IMR-90 (cell line): Measurements from ENCODE around the gene PDE4A. TPM values are rescaled to one million over a fixed set of nuclear protein-coding genes. Genes with fewer than 3 reads are reported as not detected.

Experiments used
- ATAC-seq: fragments of 200-7000 bp; cut with Tn5 transposase; 2 replicates; pipeline ENCODE4 v1.9.1; 2020; ENCODE audit warnings: low read depth, mild to moderate bottlenecking, moderate library complexity
- BruUV-seq: library from RNA; stranded (reverse); fragments of 400-500 nt; replicated peaks from 2 replicates; lab custom pipeline; 2021; lab: Mats Ljungman, UMichigan
- CTCF ChIA-PET: fragments of 300-600 bp; formaldehyde crosslinking; extraction: SDS; loops from one replicate; lab custom pipeline; 2021; ENCODE audit warnings: antibody characterized with exemption; lab: Yijun Ruan, JAX
- POLR2A ChIA-PET: fragments of 300-600 bp; sonication (Branson Sonifier 250); formaldehyde crosslinking; loops from one replicate; lab custom pipeline; 2022; ENCODE audit warnings: antibody characterized with exemption; ENCODE audit not compliant: unreplicated experiment; lab: Charles Lee
- DNase-seq: peaks from one replicate; pipeline ENCODE4 v3.0.0; 2013
- H2AFZ ChIP-seq: replicated peaks from 2 replicates; pipeline ENCODE3; 2013; ENCODE audit warnings: low read length, mild to moderate bottlenecking; ENCODE audit not compliant: poor library complexity
- H2AK5ac ChIP-seq: 2 replicates; pipeline ENCODE4 v1.6.1; 2013; ENCODE audit warnings: low read depth, low read length, inconsistent platforms
- H2AK9ac ChIP-seq: replicated peaks from 2 replicates; pipeline ENCODE3; 2013; ENCODE audit warnings: mild to moderate bottlenecking, low read depth, low read length, moderate library complexity; ENCODE audit not compliant: poor library complexity
- H2BK120ac ChIP-seq: 2 replicates; pipeline ENCODE4 v1.6.1; 2013; ENCODE audit warnings: low read depth, low read length, inconsistent platforms
- H2BK15ac ChIP-seq: 3 replicates; pipeline ENCODE4 v1.6.1; 2013; ENCODE audit warnings: low read depth, low read length, inconsistent platforms
- H2BK20ac ChIP-seq: 2 replicates; pipeline ENCODE4 v1.6.1; 2013; ENCODE audit warnings: low read depth, mild to moderate bottlenecking, inconsistent platforms, low read length, moderate library complexity
- H2BK5ac ChIP-seq: 2 replicates; pipeline ENCODE4 v1.6.1; 2013; ENCODE audit warnings: mild to moderate bottlenecking, low read depth, low read length, inconsistent platforms; ENCODE audit not compliant: poor library complexity, severe bottlenecking
- H3K14ac ChIP-seq: replicated peaks from 2 replicates; pipeline ENCODE4 v1.6.1; 2013; ENCODE audit warnings: low read depth, low read length, inconsistent platforms
- H3K18ac ChIP-seq: 2 replicates; pipeline ENCODE4 v1.6.1; 2013; ENCODE audit warnings: low read depth, low read length, control low read depth
- H3K23ac ChIP-seq: 2 replicates; pipeline ENCODE4 v1.6.1; 2013; ENCODE audit warnings: low read depth, low read length, inconsistent platforms
- H3K27ac ChIP-seq: 2 replicates; pipeline ENCODE4 v1.5.1; 2013; ENCODE audit warnings: mild to moderate bottlenecking, control low read depth, low read length; ENCODE audit not compliant: insufficient read depth
- H3K27me3 ChIP-seq: 2 replicates; pipeline ENCODE4 v1.6.1; 2013; ENCODE audit warnings: low read length; ENCODE audit not compliant: control insufficient read depth, insufficient read depth
- H3K36me3 ChIP-seq: 2 replicates; pipeline ENCODE4 v1.6.1; 2013; ENCODE audit warnings: low read length, mixed read lengths; ENCODE audit not compliant: control insufficient read depth, insufficient read depth
- H3K4ac ChIP-seq: 2 replicates; pipeline ENCODE4 v1.6.1; 2013; ENCODE audit warnings: low read depth, low read length, inconsistent platforms
- H3K4me1 ChIP-seq: 2 replicates; pipeline ENCODE4 v1.6.1; 2013; ENCODE audit warnings: low read length, mixed read lengths; ENCODE audit not compliant: control insufficient read depth, insufficient read depth
- H3K4me2 ChIP-seq: 2 replicates; pipeline ENCODE4 v1.6.1; 2013; ENCODE audit warnings: low read depth, mild to moderate bottlenecking, control low read depth, low read length, moderate library complexity
- H3K4me3 ChIP-seq: 2 replicates; pipeline ENCODE4 v1.5.1; 2013; ENCODE audit warnings: low read depth, mild to moderate bottlenecking, control low read depth, low read length, moderate library complexity; ENCODE audit not compliant: insufficient read depth
- H3K56ac ChIP-seq: 2 replicates; pipeline ENCODE4 v1.6.1; 2013; ENCODE audit warnings: low read length, inconsistent platforms; ENCODE audit not compliant: insufficient read depth; ENCODE audit errors: extremely low read depth
- H3K79me1 ChIP-seq, 2 experiments: 2 replicates each; pipeline ENCODE4 v1.6.1; 2013; ENCODE audit warnings: low read length in 2 of 2, inconsistent platforms in 1 of 2, low read depth in 1 of 2
- H3K9ac ChIP-seq: 2 replicates; pipeline ENCODE4 v1.6.1; 2013; ENCODE audit warnings: low read depth, low read length, control low read depth
- H3K9me1 ChIP-seq: 2 replicates; pipeline ENCODE4 v1.6.1; 2013; ENCODE audit warnings: low read length, inconsistent platforms; ENCODE audit not compliant: insufficient read depth
- H3K9me3 ChIP-seq: 2 replicates; pipeline ENCODE4 v1.6.1; 2013; ENCODE audit warnings: low read length; ENCODE audit not compliant: control insufficient read depth, insufficient read depth
- H4K20me1 ChIP-seq: 2 replicates; pipeline ENCODE4 v1.6.1; 2013; ENCODE audit warnings: low read length, inconsistent platforms; ENCODE audit not compliant: insufficient read depth
- H4K5ac ChIP-seq: 2 replicates; pipeline ENCODE4 v1.6.1; 2013; ENCODE audit warnings: mild to moderate bottlenecking, low read depth, low read length, control low read depth
- H4K8ac ChIP-seq, 2 experiments: 2 replicates each; pipeline ENCODE4 v1.6.1; 2013; ENCODE audit warnings: low read depth in 2 of 2, low read length in 2 of 2, control low read depth in 1 of 2, inconsistent platforms in 1 of 2
- H4K91ac ChIP-seq: 2 replicates; pipeline ENCODE4 v1.6.1; 2013; ENCODE audit warnings: low read depth, low read length, inconsistent platforms; ENCODE audit not compliant: insufficient read depth
- BHLHE40 ChIP-seq: fragments of 150-350 bp; IDR thresholded peaks from 2 replicates; pipeline ENCODE4 v1.6.1; 2016; ENCODE audit warnings: mild to moderate bottlenecking, low read depth, low read length
- CEBPB ChIP-seq: IDR thresholded peaks from 2 replicates; pipeline ENCODE4 v1.6.1; 2012; ENCODE audit warnings: low read depth, low read length, improper control_type of control experiment
- CHD1 ChIP-seq: IDR thresholded peaks from 2 replicates; pipeline ENCODE4 v1.6.1; 2012; ENCODE audit warnings: low read depth, low read length, improper control_type of control experiment
- FOS ChIP-seq: fragments of 150-350 bp; IDR thresholded peaks from 2 replicates; pipeline ENCODE4 v1.6.1; 2016; ENCODE audit warnings: low read depth, low read length
- MAZ ChIP-seq: IDR thresholded peaks from 2 replicates; pipeline ENCODE4 v1.6.1; 2012; ENCODE audit warnings: low read depth, mild to moderate bottlenecking, low read length, improper control_type of control experiment, moderate library complexity, borderline replicate concordance
- MXI1 ChIP-seq: IDR thresholded peaks from 2 replicates; pipeline ENCODE4 v1.6.1; 2012; ENCODE audit warnings: low read depth, mild to moderate bottlenecking, low read length, moderate library complexity, borderline replicate concordance
- POLR2A ChIP-seq: IDR thresholded peaks from 2 replicates; pipeline ENCODE4 v1.6.1; 2012; ENCODE audit warnings: mild to moderate bottlenecking, low read depth, low read length
- RAD21 ChIP-seq: IDR thresholded peaks from 2 replicates; pipeline ENCODE4 v1.6.1; 2012; ENCODE audit warnings: low read length, improper control_type of control experiment
- RCOR1 ChIP-seq: IDR thresholded peaks from 2 replicates; pipeline ENCODE4 v1.6.1; 2012; ENCODE audit warnings: mild to moderate bottlenecking, low read length, improper control_type of control experiment; ENCODE audit not compliant: insufficient replicate concordance
- RFX5 ChIP-seq: IDR thresholded peaks from 2 replicates; pipeline ENCODE4 v1.8.0; 2012; ENCODE audit warnings: low read depth, mild to moderate bottlenecking, low read length, moderate library complexity
- WGBS, 2 experiments: methylation state at CpG; one replicate each; pipeline versions ENCODE4 v1.1.5 to v1.1.7; 2013; ENCODE audit warnings: missing lambda C conversion rate in 2 of 2; ENCODE audit not compliant: insufficient read length in 1 of 2; ENCODE audit errors: extremely low coverage in 2 of 2; 5-methylcytosine and 5-hydroxymethylcytosine counted together
- dilution Hi-C: fragments of 300-500 bp; cut with HindIII; formaldehyde crosslinking; loops from one replicate; pipeline ENCODE4 v1.14.3; 2018; ENCODE audit warnings: low sequenced_read_pairs; ENCODE audit not compliant: unreplicated experiment
- in situ Hi-C: fragments of 300-500 bp; cut with MboI; formaldehyde crosslinking; loops from 3 replicates; pipeline ENCODE4 v1.14.3; 2019; ENCODE audit warnings: low sequenced_read_pairs, inconsistent platforms, mixed read lengths
- intact Hi-C: fragments of 100-400 bp; cut with micrococcal nuclease; formaldehyde crosslinking; loops from 2 replicates; pipeline ENCODE4 v1.10.0; 2022
- polyA plus RNA-seq, 3 experiments: library from polyadenylated mRNA; depleted of rRNA; stranded (reverse); fragments of >200 nt; gene quantifications; 2 replicates each; pipeline ENCODE4 v1.2.3, GENCODE V29; 2012; ENCODE audit warnings: low replicate concordance in 1 of 3
- total RNA-seq: library from RNA; depleted of rRNA; stranded (reverse); fragments of >200 nt; gene quantifications from 2 replicates; pipeline ENCODE4 v1.2.3, GENCODE V29; 2012
- TF ChIP-seq, protein P1 (sequence below): fragments of 150-350 bp; IDR thresholded peaks from 2 replicates; pipeline ENCODE4 v1.6.1; 2016; ENCODE audit warnings: low read depth, mild to moderate bottlenecking, low read length, moderate library complexity, borderline replicate concordance
- TF ChIP-seq, protein P2 (sequence below): fragments of 150-350 bp; IDR thresholded peaks from 2 replicates; pipeline ENCODE4 v1.6.1; 2017; ENCODE audit warnings: mild to moderate bottlenecking, antibody characterized with exemption, low read length, low read depth
- TF ChIP-seq, protein P3 (sequence below): conservative IDR thresholded peaks from 2 replicates; pipeline ENCODE4 v1.5.1; 2012; ENCODE audit warnings: mild to moderate bottlenecking, low read depth, low read length, improper control_type of control experiment

The PDE4A gene
- total and polyA plus RNA-seq, 2 of the 4 experiments (the other 2 are of a cell fraction): 1.8 to 7.0 TPM

DNA sequence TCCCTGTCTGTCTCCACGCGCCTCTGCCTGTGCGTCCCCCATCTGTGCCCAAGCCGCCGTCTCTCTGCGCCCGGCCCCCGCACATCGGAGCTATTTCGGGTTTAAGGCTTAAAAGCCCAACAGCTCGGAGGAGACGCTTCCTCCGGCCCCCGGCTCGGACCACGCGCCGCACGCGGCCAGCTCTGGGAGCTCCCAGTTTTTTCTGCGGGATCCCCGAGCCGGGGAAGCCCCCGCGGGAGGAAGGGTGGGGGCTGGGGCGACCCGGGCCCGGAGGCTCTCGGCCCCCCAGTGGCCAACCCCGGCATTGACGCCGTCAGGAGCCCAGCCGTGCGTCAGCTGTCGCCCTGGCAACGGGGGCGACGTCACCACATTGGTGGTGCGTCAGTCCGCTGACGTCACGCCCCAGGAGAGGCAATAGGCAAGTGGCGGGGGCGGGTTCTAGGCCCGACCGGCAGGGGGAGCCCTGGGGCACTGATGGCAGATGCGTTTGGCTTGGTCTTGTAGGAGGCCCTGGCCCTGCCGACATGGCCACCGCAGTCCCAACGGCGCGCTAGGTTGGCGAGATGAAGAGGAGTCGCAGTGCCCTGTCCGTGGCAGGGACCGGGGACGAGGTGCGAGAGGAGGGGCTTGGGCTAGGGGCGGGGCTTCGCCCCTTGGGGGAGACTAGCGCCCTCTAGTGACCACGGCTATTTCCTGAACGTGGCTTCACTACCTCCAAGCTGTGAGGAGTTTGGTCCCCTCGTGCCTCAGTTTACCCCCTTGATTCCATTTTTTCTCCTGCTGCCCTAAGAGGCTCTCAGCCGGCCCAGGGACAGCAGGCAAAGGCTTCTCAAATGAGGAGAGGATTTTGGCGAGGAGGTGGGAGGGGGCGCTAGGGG, 3.7 kb upstream of the PDE4A start:
- Histone ChIP-seq H3K27ac (no peak overlapping the region; the same call in 1 of the 2 replicates), H4K91ac (peak overlapping the region; percentile 43), H3K9ac (peak overlapping the region; percentile 72), H4K8ac (peak overlapping the region; percentile 34 to 72; a peak in 3 of 4 replicates), H4K5ac (no peak overlapping the region; the same call in 1 of the 2 replicates), H3K4me3 (peak overlapping the region; percentile 59), H3K9me3 (no peaks in the 10 kb centered on the region), H3K18ac (peak overlapping the region; percentile 9; the same call in 1 of the 2 replicates), H3K14ac (peak overlapping the region; percentile 88), H3K4me1 (peaks cover 12% of the 10 kb centered on the region), H3K4me2 (peak overlapping the region; percentile 90), H2BK15ac (no peak overlapping the region), H3K79me1 (no peaks in the 10 kb centered on the region; a peak in 1 of 4 replicates), H2AK9ac (peak overlapping the region; percentile 90), H3K4ac (peak overlapping the region; percentile 67), H4K20me1 (peaks cover 27% of the 10 kb centered on the region), H2AFZ (peak overlapping the region; percentile 99), H2BK5ac (no peak overlapping the region), H3K9me1 (no peaks in the 10 kb centered on the region), H3K36me3 (no peaks in the 10 kb centered on the region), H2BK120ac (peak overlapping the region; percentile 45; the same call in 1 of the 2 replicates), H3K23ac (peak overlapping the region; percentile 95; the same call in 1 of the 2 replicates), H2BK20ac (0 out of 2 replicates have a peak overlapping the region, but pooled peaks have one; percentile 43), H3K27me3 (peaks cover 30% of the 10 kb centered on the region), H2AK5ac (no peak overlapping the region), H3K56ac (no peak overlapping the region)
- intact Hi-C loops (no loop called here), in situ Hi-C loops (no loop called here), dilution Hi-C loops (no loop called here)
- WGBS, 2 experiments: 4% methylated on average over 24 of the region's 67 CpGs; no CpG with 5 or more reads in 1 of the 2 experiments
- DNase-seq (peak; percentile 90), ATAC-seq (peak; percentile 92)
- no TSS peak for BruUV-seq
- ChIA-PET CTCF (interaction anchor here (0.5 to 3.5 kb wide), 11 partner anchors 12 to 312 kb away, joined by 3 to 37 read pairs (median 4); partner anchors contain the start of genes CDC37 and TYK2), POLR2A (no interaction called here)
- no peak; the same call in 1 of the 2 replicates for TF ChIP-seq CHD1
- TF ChIP-seq BHLHE40: peak; percentile 49
- 0 out of 2 replicates have a peak, but pooled peaks have one; percentile 48 for TF ChIP-seq CEBPB
- TF ChIP-seq, protein P1, sequence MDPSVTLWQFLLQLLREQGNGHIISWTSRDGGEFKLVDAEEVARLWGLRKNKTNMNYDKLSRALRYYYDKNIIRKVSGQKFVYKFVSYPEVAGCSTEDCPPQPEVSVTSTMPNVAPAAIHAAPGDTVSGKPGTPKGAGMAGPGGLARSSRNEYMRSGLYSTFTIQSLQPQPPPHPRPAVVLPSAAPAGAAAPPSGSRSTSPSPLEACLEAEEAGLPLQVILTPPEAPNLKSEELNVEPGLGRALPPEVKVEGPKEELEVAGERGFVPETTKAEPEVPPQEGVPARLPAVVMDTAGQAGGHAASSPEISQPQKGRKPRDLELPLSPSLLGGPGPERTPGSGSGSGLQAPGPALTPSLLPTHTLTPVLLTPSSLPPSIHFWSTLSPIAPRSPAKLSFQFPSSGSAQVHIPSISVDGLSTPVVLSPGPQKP: no peak
- no peak for TF ChIP-seq MXI1
- TF ChIP-seq, protein P2, sequence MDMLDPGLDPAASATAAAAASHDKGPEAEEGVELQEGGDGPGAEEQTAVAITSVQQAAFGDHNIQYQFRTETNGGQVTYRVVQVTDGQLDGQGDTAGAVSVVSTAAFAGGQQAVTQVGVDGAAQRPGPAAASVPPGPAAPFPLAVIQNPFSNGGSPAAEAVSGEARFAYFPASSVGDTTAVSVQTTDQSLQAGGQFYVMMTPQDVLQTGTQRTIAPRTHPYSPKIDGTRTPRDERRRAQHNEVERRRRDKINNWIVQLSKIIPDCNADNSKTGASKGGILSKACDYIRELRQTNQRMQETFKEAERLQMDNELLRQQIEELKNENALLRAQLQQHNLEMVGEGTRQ: peak; percentile 34
- peak; percentile 97 for TF ChIP-seq MAZ
- TF ChIP-seq RFX5: peak; percentile 65
- TF ChIP-seq RCOR1: peak; percentile 100
- TF ChIP-seq POLR2A: no peak
- TF ChIP-seq, protein P3, sequence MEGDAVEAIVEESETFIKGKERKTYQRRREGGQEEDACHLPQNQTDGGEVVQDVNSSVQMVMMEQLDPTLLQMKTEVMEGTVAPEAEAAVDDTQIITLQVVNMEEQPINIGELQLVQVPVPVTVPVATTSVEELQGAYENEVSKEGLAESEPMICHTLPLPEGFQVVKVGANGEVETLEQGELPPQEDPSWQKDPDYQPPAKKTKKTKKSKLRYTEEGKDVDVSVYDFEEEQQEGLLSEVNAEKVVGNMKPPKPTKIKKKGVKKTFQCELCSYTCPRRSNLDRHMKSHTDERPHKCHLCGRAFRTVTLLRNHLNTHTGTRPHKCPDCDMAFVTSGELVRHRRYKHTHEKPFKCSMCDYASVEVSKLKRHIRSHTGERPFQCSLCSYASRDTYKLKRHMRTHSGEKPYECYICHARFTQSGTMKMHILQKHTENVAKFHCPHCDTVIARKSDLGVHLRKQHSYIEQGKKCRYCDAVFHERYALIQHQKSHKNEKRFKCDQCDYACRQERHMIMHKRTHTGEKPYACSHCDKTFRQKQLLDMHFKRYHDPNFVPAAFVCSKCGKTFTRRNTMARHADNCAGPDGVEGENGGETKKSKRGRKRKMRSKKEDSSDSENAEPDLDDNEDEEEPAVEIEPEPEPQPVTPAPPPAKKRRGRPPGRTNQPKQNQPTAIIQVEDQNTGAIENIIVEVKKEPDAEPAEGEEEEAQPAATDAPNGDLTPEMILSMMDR: peak; percentile 95
- TF ChIP-seq RAD21: peak; percentile 37
- TF ChIP-seq FOS: peak; percentile 49; the same call in 1 of the 2 replicates
